GM19035 (cell line): ENCODE measurements around the gene PLXDC2.
"Not testable (repeated sequence)": the region's sequence is repeated elsewhere in the genome, so short reads cannot be mapped to it uniquely, and the experiment has no call there.

Experiments used
- ATAC-seq: cut with Tn5 transposase; IDR thresholded peaks from one replicate; pipeline ENCODE4 v1.9.1; 2021; ENCODE audit not compliant: unreplicated experiment

The PLXDC2 gene

GRCh38 chr10:20173046-20173445 lies 356.8 kb downstream of the PLXDC2 start:
- ATAC-seq: no peak

GRCh38 chr10:20175719-20176118 lies 359.5 kb downstream of the PLXDC2 start:
- ATAC-seq: no peak

GRCh38 chr10:20180766-20181165 lies 364.5 kb downstream of the PLXDC2 start:
- ATAC-seq: no peak

- ATAC-seq: no peak
Observed at GRCh38 chr10:20181434-20181833, 365.2 kb downstream of the PLXDC2 start.

GRCh38 chr10:20185116-20185515 lies 368.9 kb downstream of the PLXDC2 start:
- no peak for ATAC-seq

GRCh38 chr10:20191392-20191791 lies 375.2 kb downstream of the PLXDC2 start:
- not testable (repeated sequence) for ATAC-seq

GRCh38 chr10:20195076-20195475 lies 378.8 kb downstream of the PLXDC2 start:
- no peak for ATAC-seq

- no peak for ATAC-seq
Observed at GRCh38 chr10:20200758-20201157, 384.5 kb downstream of the PLXDC2 start.

GRCh38 chr10:20202337-20202736 lies 386.1 kb downstream of the PLXDC2 start:
- ATAC-seq: no peak

GRCh38 chr10:20207653-20208052 lies 391.4 kb downstream of the PLXDC2 start:
- ATAC-seq: no peak

GRCh38 chr10:20209098-20209497 lies 392.9 kb downstream of the PLXDC2 start:
- ATAC-seq: not testable (repeated sequence)

GRCh38 chr10:20215547-20216152 lies 399.4 kb downstream of the PLXDC2 start:
- no peak for ATAC-seq

GRCh38 chr10:20221356-20221755 lies 405.1 kb downstream of the PLXDC2 start:
- no peak for ATAC-seq

- ATAC-seq: no peak
Observed at GRCh38 chr10:20228729-20229128, 412.5 kb downstream of the PLXDC2 start.

GRCh38 chr10:20232079-20232705 lies 416.0 kb downstream of the PLXDC2 start:
- ATAC-seq: no peak

GRCh38 chr10:20233423-20233822 lies 417.2 kb downstream of the PLXDC2 start:
- no peak for ATAC-seq

GRCh38 chr10:20234579-20234978 lies 418.3 kb downstream of the PLXDC2 start:
- ATAC-seq: no peak

GRCh38 chr10:20237091-20237570 lies 420.9 kb downstream of the PLXDC2 start:
- no peak for ATAC-seq

- ATAC-seq: no peak
Observed at GRCh38 chr10:20237586-20237985, 421.4 kb downstream of the PLXDC2 start.

- ATAC-seq: no peak
Observed at GRCh38 chr10:20240643-20241042, 424.4 kb downstream of the PLXDC2 start.

GRCh38 chr10:20247454-20247853 lies 431.2 kb downstream of the PLXDC2 start:
- no peak for ATAC-seq

GRCh38 chr10:20247891-20248708 lies 431.9 kb downstream of the PLXDC2 start:
- ATAC-seq: no peak
